Erythroblast (primary cell): ENCODE results near the gene TMEM60.
"Not testable (repeated sequence)": the region's sequence is repeated elsewhere in the genome, so short reads cannot be mapped to it uniquely, and the experiment has no call there.

Experiments
- DNase-seq, 2 experiments: peaks; one replicate each; lab custom pipeline; 2025; lab: John Stamatoyannopoulos, UW
- GATA1 ChIP-seq: IDR thresholded peaks from 2 replicates; pipeline ENCODE4 v1.6.1; 2011; ENCODE audit warnings: low read depth, mild to moderate bottlenecking, control low read depth, low read length, moderate library complexity
- POLR2A ChIP-seq: IDR thresholded peaks from 2 replicates; pipeline ENCODE4 v1.6.1; 2011; ENCODE audit warnings: mild to moderate bottlenecking, low read length

Gene TMEM60

GRCh38 chr7:77798394-77799077, at the start of gene TMEM60, which contains the start of gene PHTF2:
TSS of gene TMEM60 (minus strand) at chr7:77798434. CDS start at chr7:77794373, 4,061 bp downstream.
TSS of gene PHTF2 (plus strand) at chr7:77798773.
- peak; percentile 97 to 98 for DNase-seq
- TF ChIP-seq POLR2A (peak; percentile 81), GATA1 (peak; percentile 35)

GRCh38 chr7:77846317-77847092, 48.3 kb upstream of the TMEM60 start:
- DNase-seq, result no peak
- TF ChIP-seq POLR2A, result no peak
- no peak for TF ChIP-seq GATA1

GRCh38 chr7:77843194-77843593, 45.0 kb upstream of the TMEM60 start:
- DNase-seq, result no peak
- TF ChIP-seq GATA1 (no peak), POLR2A (no peak)

- no peak for TF ChIP-seq GATA1
- TF ChIP-seq POLR2A, result no peak
- DNase-seq, result no peak
Measured at GRCh38 chr7:77839919-77840318, 41.7 kb upstream of the TMEM60 start.

- TF ChIP-seq POLR2A, result no peak
- no peak for TF ChIP-seq GATA1
- no peak for DNase-seq
Measured at GRCh38 chr7:77838929-77839491, 40.8 kb upstream of the TMEM60 start.

- no peak for DNase-seq
- TF ChIP-seq GATA1 (no peak), POLR2A (no peak)
Measured at GRCh38 chr7:77837966-77838365, 39.7 kb upstream of the TMEM60 start.

- DNase-seq, result no peak
- no peak for TF ChIP-seq POLR2A
- TF ChIP-seq GATA1, result no peak
Measured at GRCh38 chr7:77837275-77837674, 39.0 kb upstream of the TMEM60 start.

GRCh38 chr7:77836425-77836824, 38.2 kb upstream of the TMEM60 start:
- not testable (repeated sequence) for DNase-seq

- TF ChIP-seq GATA1 (no peak), POLR2A (no peak)
- DNase-seq, result no peak
Measured at GRCh38 chr7:77833136-77833535, 34.9 kb upstream of the TMEM60 start.

- peak in 1 of 2 experiments; percentile 12 for DNase-seq
- TF ChIP-seq GATA1, result no peak
- TF ChIP-seq POLR2A, result no peak
Measured at GRCh38 chr7:77831953-77832352, 33.7 kb upstream of the TMEM60 start.

GRCh38 chr7:77831481-77831880, 33.2 kb upstream of the TMEM60 start:
- DNase-seq, result no peak

GRCh38 chr7:77830649-77831355, 32.6 kb upstream of the TMEM60 start:
- DNase-seq, result no peak
- no peak for TF ChIP-seq GATA1
- TF ChIP-seq POLR2A, result no peak

More at GRCh38 chr7:77831481-77831880, 33.2 kb upstream of the TMEM60 start:
- TF ChIP-seq POLR2A (no peak), GATA1 (no peak)

GRCh38 chr7:77827999-77828398, 29.8 kb upstream of the TMEM60 start:
- no peak for DNase-seq
- TF ChIP-seq GATA1 (no peak), POLR2A (no peak)

- no peak for TF ChIP-seq GATA1
- TF ChIP-seq POLR2A, result no peak
- no peak for DNase-seq
Measured at GRCh38 chr7:77826300-77826699, 28.1 kb upstream of the TMEM60 start.
